T-helper 1 cell treated with Interleukin-12 subunit alpha and Interleukin-12 subunit beta and Interleukin-4 antibody, amounts not matched to agents 30 ng/mL and 1 ng/mL, for 36 hours (primary cell): ENCODE measurements around the gene DDX11. TPM values are rescaled to one million over a fixed set of nuclear protein-coding genes. Genes with fewer than 3 reads are reported as not detected.
"Not testable (repeated sequence)": the region's sequence is repeated elsewhere in the genome, so short reads cannot be mapped to it uniquely, and the experiment has no call there.

ENCODE experiments used
- intact Hi-C: fragments of 100-400 bp; cut with micrococcal nuclease; formaldehyde crosslinking; loops from one replicate; pipeline ENCODE4 v1.15.1; 2024
- total RNA-seq: library from RNA; stranded (reverse); gene quantifications from 2 replicates; pipeline ENCODE4 v1.2.3, GENCODE V29; 2022

Gene DDX11
- total RNA-seq, 1 donor from 2014 or later = 131 TPM

- intact Hi-C loops = not testable (repeated sequence)
Observed at GRCh38 chr12:31121022-31121728, 47.5 kb downstream of the DDX11 start.

DNA sequence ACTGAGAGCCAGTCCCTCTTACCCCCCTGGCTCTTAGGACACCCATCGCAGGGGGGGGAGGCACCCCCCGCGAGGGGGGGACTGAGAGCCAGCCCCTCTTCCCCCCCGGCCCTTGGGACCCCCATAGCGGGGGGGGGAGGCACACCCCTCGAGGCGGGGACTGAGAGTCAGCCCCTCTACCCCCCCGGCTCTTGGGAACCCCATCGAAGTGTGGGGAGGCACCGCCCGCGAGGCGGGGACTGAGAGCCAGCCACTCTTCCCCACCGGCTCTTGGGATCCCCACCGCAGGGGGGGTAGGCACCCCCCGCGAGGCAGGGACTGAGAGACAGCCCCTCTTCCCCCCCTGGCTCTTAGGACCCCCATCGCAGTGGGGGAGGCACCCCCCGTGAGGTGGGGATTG, 48.8 kb downstream of the DDX11 start:
- intact Hi-C loops = no loop called here

DNA sequence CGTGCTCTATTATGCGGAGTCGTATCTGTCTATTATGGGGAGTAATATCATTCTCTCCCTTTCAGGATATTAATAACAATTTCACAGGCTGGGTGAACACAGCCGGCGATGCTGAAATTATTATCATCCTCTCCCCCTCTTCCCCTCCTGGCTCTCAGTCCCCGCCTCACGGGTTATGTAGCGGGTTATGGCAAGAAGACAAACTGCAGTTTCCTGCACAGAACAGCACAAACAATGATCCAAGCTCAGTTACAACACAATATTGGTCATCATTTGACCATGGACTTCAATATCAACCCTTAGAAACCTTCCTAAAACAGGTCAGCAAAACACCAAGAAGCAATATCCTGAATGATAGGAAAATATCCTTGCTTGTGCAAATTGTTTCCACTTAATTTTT, 50.5 kb downstream of the DDX11 start:
- intact Hi-C loops = not testable (repeated sequence)

DNA sequence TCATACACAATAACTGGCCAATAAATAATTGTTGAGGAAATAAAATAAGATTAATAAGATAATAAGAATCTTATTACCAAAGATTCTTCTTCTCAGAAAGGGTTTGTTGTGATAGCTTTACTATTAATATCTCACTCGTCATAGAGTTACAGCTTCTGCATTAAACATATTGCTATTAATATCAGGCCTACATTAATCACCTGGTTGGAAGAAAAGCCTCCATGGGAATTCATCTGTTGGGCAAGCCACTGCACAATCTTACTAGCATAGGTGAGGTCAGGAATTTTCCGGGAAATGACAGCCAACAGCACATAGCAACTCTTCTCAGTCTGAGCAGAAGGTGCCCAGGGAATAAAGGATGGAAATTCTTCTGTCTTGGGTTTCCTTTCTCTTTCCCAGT, 51.5 kb downstream of the DDX11 start:
- intact Hi-C loops = not testable (repeated sequence)

DNA sequence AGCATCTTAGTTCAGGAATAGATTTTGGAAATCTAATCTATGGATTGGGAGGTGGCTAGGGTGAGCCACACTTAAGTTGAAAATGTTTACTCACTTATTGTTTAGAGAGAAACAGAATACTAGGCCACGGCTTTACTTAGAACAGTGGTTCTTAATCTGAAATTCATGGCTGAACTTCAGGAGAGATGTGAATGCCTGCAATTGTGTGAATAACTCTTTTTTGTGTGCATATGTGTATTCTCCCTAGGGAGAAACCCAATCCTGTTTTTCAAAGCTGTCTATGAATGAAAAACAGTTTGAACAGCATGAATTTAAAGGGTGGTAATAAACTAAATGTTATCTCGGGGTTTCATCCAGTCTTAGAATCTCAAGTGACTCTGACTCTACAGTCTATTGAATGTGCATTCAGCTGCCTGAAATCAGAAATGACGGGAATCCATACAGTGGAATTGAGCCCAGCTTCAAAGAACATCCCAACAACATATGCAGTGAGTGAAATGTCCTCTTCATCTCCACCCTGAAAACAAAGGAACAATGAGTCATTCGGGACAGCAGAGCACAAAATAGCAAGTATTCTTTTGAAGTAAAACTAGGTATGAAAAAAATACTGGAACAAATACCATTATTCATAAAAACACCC, 53.7 kb downstream of the DDX11 start:
- intact Hi-C loops = not testable (repeated sequence)

DNA sequence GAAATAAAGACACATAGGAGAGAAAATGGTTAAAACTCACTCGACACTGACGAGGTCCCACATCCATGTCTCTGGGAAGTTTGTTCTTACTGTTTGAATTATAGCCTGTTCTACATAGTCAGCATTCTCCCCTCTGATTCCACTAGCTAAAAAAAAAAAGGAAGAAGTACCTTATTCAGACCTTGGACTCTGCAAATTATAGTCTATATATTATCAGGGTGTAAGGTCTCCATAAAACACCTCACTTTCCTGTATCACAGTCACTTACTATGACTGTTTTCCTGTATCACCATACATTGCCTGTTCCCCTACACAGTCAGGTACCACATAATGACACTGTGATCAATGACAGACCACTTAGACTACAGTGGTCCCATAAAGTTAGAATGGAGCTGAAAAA, 62.9 kb downstream of the DDX11 start:
- intact Hi-C loops = not testable (repeated sequence)

- intact Hi-C loops = not testable (repeated sequence)
Observed at GRCh38 chr12:31144768-31145167, 71.1 kb downstream of the DDX11 start.

- intact Hi-C loops = not testable (repeated sequence)
Observed at GRCh38 chr12:31145296-31145695, 71.6 kb downstream of the DDX11 start.

- intact Hi-C loops = not testable (repeated sequence)
Observed at GRCh38 chr12:31147415-31147814, 73.8 kb downstream of the DDX11 start.

DNA sequence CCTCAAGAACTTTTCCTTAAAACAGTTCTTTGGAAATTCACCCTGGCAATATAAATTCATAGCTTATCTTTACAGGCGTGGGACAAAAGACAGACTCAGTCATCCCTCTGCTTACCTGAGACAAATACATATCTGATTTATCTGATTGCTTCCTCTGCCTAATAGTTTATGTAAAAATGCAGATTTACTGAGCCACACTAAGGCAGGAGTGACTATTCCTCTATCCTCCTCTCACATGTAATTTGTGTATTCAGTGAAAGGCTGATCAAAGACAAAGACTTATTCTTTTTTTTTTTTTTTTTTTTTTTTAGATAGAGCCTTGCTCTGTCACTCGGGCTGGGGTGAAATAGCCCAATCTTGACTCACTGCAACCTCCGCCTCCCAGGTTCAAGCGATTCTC, 77.1 kb downstream of the DDX11 start:
- intact Hi-C loops = not testable (repeated sequence)

Other genes starting within 250 kb of the DDX11 start
- not detected in 2 replicates for gene TSPAN11, start 147.1 kb upstream of the DDX11 start, total RNA-seq